ENCODE measurements around the gene PDHA1.

Gene PDHA1

DNA sequence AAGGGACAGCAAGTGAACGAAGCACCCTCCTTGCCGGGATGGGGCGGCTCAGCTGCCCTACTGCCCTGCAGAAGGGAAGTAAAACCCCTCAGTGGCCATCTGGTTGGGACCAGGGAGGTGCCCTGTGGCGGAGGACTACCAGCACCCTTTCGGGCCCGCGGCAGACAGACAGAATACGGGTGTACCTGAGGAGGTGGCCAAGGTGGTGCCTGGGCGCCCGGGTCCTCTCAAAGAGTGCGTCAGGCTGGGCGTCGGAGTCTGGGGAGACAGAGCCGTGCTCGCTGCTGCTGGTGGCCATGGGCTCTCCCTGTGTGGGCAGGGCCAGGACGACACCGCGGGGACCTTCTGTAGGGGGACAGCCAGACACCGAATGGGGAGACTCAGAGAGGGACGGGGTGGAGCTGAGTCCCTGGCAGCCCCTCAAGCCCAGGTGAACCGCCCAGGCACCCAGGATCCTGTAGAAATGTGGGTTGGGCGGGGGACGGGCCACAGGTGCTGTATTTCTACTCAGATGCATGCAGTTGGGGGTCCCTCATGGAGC is 29.7 kb downstream of the PDHA1 start:
- no peak for FAIRE-seq
- DNase-seq (ENCODE audit: insufficient read length, low spot score), result no peak
- TF ChIP-seq, protein P1, sequence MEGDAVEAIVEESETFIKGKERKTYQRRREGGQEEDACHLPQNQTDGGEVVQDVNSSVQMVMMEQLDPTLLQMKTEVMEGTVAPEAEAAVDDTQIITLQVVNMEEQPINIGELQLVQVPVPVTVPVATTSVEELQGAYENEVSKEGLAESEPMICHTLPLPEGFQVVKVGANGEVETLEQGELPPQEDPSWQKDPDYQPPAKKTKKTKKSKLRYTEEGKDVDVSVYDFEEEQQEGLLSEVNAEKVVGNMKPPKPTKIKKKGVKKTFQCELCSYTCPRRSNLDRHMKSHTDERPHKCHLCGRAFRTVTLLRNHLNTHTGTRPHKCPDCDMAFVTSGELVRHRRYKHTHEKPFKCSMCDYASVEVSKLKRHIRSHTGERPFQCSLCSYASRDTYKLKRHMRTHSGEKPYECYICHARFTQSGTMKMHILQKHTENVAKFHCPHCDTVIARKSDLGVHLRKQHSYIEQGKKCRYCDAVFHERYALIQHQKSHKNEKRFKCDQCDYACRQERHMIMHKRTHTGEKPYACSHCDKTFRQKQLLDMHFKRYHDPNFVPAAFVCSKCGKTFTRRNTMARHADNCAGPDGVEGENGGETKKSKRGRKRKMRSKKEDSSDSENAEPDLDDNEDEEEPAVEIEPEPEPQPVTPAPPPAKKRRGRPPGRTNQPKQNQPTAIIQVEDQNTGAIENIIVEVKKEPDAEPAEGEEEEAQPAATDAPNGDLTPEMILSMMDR (IDR thresholded peaks at IDR 0.05; ENCODE audit: insufficient read depth, missing control alignments), result no peak

DNA sequence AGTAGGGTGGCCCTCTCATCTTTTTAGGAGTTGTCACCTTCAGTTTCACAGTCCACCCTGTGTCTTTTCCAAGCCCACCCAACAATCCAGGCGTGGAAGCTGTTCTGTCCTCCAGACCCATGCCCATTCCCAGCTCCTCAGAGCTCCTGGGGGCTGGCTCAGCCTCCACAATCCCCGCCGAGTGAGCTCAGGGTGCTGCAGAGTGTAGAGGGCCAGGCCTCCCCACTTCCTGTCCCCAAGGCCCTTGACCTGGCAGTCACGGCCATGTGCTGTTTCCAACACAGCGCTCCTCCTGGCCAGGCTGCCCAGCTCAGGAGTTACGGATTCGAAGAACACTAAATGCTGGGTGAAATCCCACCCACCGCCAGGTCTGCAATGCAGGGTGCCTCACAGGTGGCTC is 31.8 kb downstream of the PDHA1 start:
- DNase-seq (ENCODE audit: insufficient read length, low spot score), result no peak
- no peak for FAIRE-seq
- TF ChIP-seq, protein P1 (IDR thresholded peaks at IDR 0.05; ENCODE audit: insufficient read depth, missing control alignments), result no peak

DNA sequence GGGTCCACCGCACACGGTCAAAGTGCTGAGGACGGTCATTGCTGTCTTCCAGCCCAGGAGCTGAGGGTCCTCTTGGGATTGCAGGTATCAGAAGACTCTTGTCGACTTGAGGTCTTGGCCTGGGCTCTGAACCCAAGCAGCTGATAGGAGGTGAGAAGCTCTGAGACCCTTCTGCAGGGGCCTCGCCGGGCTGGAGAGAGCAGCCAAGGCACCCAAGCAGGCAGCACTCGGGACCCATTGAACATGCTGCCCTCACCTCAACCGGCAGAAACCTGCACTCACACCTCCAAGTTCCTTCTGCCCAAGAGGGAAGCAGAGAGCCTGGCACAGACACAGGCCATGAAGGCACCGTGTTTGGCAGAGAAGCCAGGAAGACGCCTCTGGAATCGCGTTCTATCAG is 34.1 kb downstream of the PDHA1 start:
- FAIRE-seq (no peak), DNase-seq (ENCODE audit: insufficient read length, low spot score) (no peak)
- TF ChIP-seq, protein P1 (IDR thresholded peaks at IDR 0.05; ENCODE audit: insufficient read depth, missing control alignments), result no peak

DNA sequence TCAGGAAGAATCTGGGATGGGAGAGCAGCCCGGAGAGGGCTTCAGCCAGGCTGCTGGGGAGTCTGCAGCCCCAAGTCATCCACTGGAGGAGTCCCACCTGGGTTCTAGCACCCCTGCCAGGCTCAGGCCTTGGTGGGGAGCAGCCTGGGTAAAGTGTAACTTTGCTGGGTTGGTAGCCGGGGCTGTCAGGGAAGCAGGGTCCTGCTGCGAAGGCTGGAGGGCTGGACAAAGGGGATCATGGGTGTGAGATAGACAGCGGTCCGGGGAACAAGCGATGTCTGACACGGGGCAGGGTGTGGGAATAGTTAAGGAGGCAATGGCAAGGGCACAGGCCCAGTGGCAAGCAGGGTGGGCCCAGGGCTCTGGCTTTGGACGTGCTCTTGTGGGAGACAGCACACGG is 37.6 kb downstream of the PDHA1 start:
- TF ChIP-seq, protein P1 (IDR thresholded peaks at IDR 0.05; ENCODE audit: insufficient read depth, missing control alignments), result no peak
- no peak for DNase-seq (ENCODE audit: insufficient read length, low spot score)
- FAIRE-seq, result no peak

DNA sequence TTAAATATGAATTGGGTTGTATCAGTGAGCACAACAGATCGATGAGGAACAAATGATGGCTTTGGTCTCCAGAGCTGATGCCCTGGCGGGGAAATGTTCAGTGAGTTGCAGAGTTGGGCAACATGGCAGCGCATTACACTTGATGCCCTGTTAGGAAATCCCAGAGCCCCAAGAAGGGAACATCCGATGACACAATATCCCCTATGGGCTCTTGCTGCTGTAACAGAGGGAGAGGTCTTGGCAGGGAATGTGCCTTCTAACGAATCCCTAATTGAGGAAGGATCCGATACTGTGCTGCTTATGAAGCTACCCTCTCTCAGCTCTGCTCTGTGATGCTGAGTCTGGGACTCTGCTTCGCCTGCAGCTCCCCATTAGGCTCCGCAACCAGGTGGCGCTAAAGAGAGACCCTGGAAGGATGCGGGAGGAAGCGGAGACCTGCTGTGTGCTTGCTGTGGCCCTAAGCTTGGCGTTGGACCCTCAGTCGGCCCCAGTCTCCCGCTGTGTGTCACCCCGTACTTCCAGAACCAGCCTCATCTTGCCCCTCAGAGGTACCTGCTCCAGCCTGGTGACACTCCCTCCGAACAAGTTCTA is 38.9 kb downstream of the PDHA1 start:
- DNase-seq (ENCODE audit: insufficient read length, low spot score) (no peak), FAIRE-seq (no peak)
- TF ChIP-seq, protein P1 (IDR thresholded peaks at IDR 0.05; ENCODE audit: insufficient read depth, missing control alignments), result peak; percentile 49

DNA sequence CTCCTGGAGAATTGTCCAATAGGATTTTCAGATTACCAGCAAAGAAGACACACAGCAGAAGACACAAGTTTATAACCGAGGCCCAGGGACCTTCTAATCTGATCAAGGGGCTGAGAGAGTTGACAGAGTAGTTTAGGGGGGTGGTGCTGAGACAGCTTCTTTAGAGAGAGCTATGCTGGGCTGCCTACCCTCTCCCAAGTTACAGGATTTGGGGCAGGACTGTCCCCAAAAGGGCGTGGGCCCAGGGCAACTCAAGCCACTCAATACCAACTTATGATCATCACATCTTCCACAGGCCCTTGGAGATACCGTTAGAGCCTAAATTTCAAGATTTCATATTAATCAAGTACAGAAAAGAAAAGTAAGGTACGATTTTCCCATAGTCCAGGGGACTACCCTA is 43.0 kb downstream of the PDHA1 start:
- FAIRE-seq (no peak), DNase-seq (ENCODE audit: insufficient read length, low spot score) (no peak)
- TF ChIP-seq, protein P1 (IDR thresholded peaks at IDR 0.05; ENCODE audit: insufficient read depth, missing control alignments), result no peak

DNA sequence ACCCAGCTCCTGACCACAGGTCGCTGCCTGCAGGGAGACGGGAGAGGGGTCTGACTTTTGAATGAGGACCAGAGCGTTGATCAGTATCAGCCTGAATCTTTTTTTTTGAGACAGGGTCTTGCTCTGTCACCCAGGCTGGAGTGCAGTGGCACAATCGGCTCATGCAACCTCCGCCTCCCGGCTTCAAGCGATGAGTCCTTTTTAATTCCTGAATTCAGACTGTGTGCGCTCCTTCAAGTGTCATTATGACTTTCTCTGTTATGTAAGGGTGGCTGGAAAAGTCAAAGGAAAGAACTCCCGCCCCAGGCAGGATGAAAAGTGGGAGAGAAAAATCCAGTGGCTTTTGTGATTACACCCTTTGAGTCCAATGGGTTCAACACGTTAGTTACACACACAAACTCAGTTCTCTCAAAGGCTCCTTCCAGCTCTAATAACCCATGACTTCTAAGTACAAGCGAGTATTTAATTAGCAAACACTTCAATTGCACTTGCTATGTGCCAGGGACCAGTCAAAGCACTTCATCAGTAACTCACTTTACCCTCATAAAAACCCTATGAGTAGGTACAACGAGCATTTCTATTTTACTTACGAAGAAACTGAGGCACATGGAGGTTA is 44.4 kb downstream of the PDHA1 start:
- DNase-seq (ENCODE audit: insufficient read length, low spot score), result no peak
- FAIRE-seq, result no peak
- TF ChIP-seq, protein P1 (IDR thresholded peaks at IDR 0.05; ENCODE audit: insufficient read depth, missing control alignments), result no peak

Measured in D721Med (cell line).